DND-41 (cell line): ENCODE data around the gene SERPINA12.

Experiments
- ATAC-seq: fragments of 200-7000 bp; cut with Tn5 transposase; 3 replicates; pipeline ENCODE4 v1.9.1; 2021; ENCODE audit warnings: low read depth; ENCODE audit not compliant: insufficient read depth
- DNase-seq: peaks from one replicate; pipeline ENCODE4 v3.0.0-alpha.2; 2020
- H2AFZ ChIP-seq: 2 replicates; pipeline ENCODE4 v1.6.0; 2012; ENCODE audit warnings: low read depth, low read length
- H3K27ac ChIP-seq: 2 replicates; pipeline ENCODE4 v1.5.1; 2012; ENCODE audit warnings: low read length, inconsistent platforms
- H3K27me3 ChIP-seq: fragments of 200-600 bp; sonication (generic); 2 replicates; pipeline ENCODE4 v1.6.0; 2012; ENCODE audit warnings: low read length, mild to moderate bottlenecking, inconsistent platforms; ENCODE audit not compliant: insufficient read depth, poor library complexity
- H3K36me3 ChIP-seq: 2 replicates; pipeline ENCODE4 v1.5.1; 2012; ENCODE audit warnings: low read length, inconsistent platforms; ENCODE audit not compliant: insufficient read depth
- H3K4me1 ChIP-seq: 2 replicates; pipeline ENCODE4 v1.5.1; 2012; ENCODE audit warnings: mild to moderate bottlenecking, low read length; ENCODE audit not compliant: insufficient read depth
- H3K4me2 ChIP-seq: 2 replicates; pipeline ENCODE4 v1.6.0; 2012; ENCODE audit warnings: mild to moderate bottlenecking, moderate library complexity, low read length, inconsistent platforms; ENCODE audit not compliant: insufficient read depth
- H3K4me3 ChIP-seq, 2 experiments: fragments of 200-600 bp in 1 of 2; shearing (Covaris generic) in 1 of 2; 2 replicates each; pipeline ENCODE4 v1.5.1; 2012 to 2016; ENCODE audit warnings: inconsistent platforms in 2 of 2, low read length in 2 of 2, mild to moderate bottlenecking in 2 of 2, low read depth in 1 of 2, moderate library complexity in 1 of 2
- H3K79me2 ChIP-seq: 2 replicates; pipeline ENCODE4 v1.6.0; 2012; ENCODE audit warnings: low read length, inconsistent platforms; ENCODE audit not compliant: insufficient read depth
- H3K9ac ChIP-seq: 2 replicates; pipeline ENCODE4 v1.6.0; 2012; ENCODE audit warnings: low read depth, mild to moderate bottlenecking, inconsistent platforms, low read length, moderate library complexity
- H3K9me3 ChIP-seq: 2 replicates; pipeline ENCODE4 v1.5.1; 2012; ENCODE audit warnings: low read length, moderate library complexity, mild to moderate bottlenecking, inconsistent platforms; ENCODE audit not compliant: insufficient read depth, severe bottlenecking
- H4K20me1 ChIP-seq: 2 replicates; pipeline ENCODE4 v1.6.0; 2012; ENCODE audit warnings: low read length; ENCODE audit not compliant: insufficient read depth
- CTCF ChIP-seq: IDR thresholded peaks from 2 replicates; pipeline ENCODE4 v1.5.1; 2012; ENCODE audit warnings: borderline replicate concordance, low read length, moderate library complexity, mild to moderate bottlenecking; ENCODE audit not compliant: poor library complexity, severe bottlenecking; ENCODE audit errors: extremely low read depth
- EZH2 ChIP-seq: IDR thresholded peaks from 3 replicates; pipeline ENCODE4 v1.6.1; 2012; ENCODE audit warnings: borderline replicate concordance, low read depth, mild to moderate bottlenecking, moderate library complexity, low read length, inconsistent platforms; ENCODE audit not compliant: severe bottlenecking

The SERPINA12 gene

DNA sequence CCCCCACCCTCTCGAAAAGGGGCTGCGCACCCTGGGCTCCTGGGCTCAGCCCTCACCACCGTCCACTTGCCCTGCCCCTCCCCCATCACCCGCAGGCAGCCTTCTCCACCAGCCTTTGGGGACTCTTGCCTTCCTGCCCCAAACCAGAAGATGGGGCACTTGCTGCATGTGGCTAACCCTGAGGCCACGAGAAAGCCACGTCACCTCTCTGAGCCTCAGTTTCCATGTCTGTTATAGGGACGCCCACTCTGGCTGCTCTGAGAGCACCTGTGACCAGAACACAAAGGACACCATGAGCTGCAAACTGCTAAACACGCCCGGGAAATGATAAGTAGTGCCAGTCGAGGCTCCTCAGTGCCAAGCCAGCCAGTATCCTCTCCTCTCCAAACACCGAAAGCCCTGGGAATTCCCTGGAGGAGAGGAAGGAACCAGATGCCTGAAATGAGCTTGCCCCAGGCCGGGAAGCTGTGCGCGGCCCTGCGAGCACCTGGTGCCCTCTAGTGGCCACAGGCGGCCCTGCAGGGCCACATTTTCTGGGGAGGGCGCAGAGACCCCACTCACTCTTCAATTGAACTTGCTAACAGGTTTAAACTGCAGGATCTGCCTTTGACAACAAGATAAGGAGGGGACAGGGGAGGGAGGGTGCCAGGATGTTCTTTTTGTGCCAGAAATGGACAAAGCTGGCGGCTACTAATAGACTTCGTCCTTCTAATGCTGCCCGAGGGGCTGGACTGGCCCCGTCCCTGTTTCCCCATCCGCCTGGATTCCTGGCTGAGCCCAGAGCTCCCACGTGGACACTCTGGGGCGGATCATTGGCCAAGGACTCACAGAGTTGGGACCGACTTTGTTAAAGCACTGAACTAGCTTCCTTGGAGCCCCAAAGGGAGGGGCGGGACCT is 23.1 kb downstream of the SERPINA12 start:
- DNase-seq (peak; percentile 43), ATAC-seq (peak; percentile 78)
- no peaks in the 10 kb centered on the region for H3K4me1 ChIP-seq
- 0 out of 2 replicates have a peak overlapping the region, but pooled peaks have one; percentile 60 for H2AFZ ChIP-seq
- H3K27me3 ChIP-seq, result no peaks in the 10 kb centered on the region
- no peaks in the 10 kb centered on the region for H3K9me3 ChIP-seq
- no peak overlapping the region for H3K27ac ChIP-seq
- TF ChIP-seq CTCF, result peak; percentile 97
- no peak for TF ChIP-seq EZH2
- no peak overlapping the region for H3K9ac ChIP-seq
- no peaks in the 10 kb centered on the region for H3K36me3 ChIP-seq
- H3K4me2 ChIP-seq, result no peak overlapping the region
- no peak overlapping the region for H3K4me3 ChIP-seq
- H3K79me2 ChIP-seq, result no peaks in the 10 kb centered on the region
- no peaks in the 10 kb centered on the region for H4K20me1 ChIP-seq

- Histone ChIP-seq H3K4me3 (no peak overlapping the region), H3K4me1 (no peaks in the 10 kb centered on the region), H3K9ac (no peak overlapping the region), H3K27me3 (no peaks in the 10 kb centered on the region), H3K79me2 (no peaks in the 10 kb centered on the region), H3K4me2 (no peak overlapping the region), H2AFZ (no peak overlapping the region), H3K9me3 (no peaks in the 10 kb centered on the region), H3K27ac (no peak overlapping the region), H4K20me1 (no peaks in the 10 kb centered on the region), H3K36me3 (no peaks in the 10 kb centered on the region)
- DNase-seq (no peak), ATAC-seq (no peak)
- TF ChIP-seq CTCF (no peak), EZH2 (no peak)
Observed at GRCh38 chr14:94484481-94484880, 24.8 kb downstream of the SERPINA12 start.

- Histone ChIP-seq H3K4me3 (no peak overlapping the region), H3K36me3 (no peaks in the 10 kb centered on the region), H3K9me3 (peaks cover under 1% of the 10 kb centered on the region), H3K9ac (no peak overlapping the region), H2AFZ (no peak overlapping the region), H3K27me3 (no peaks in the 10 kb centered on the region), H4K20me1 (no peaks in the 10 kb centered on the region), H3K4me1 (no peaks in the 10 kb centered on the region), H3K79me2 (no peaks in the 10 kb centered on the region), H3K27ac (no peak overlapping the region), H3K4me2 (no peak overlapping the region)
- TF ChIP-seq CTCF, result no peak
- no peak for TF ChIP-seq EZH2
- ATAC-seq, result no peak
- no peak for DNase-seq
Observed at GRCh38 chr14:94483729-94484275, 25.5 kb downstream of the SERPINA12 start.
